HL-60/S4 treated with retinoic acid at 250 ng/mL for 4 days and 3 days (cell line): ENCODE data around the gene DMBT1.

Experiments used
- in situ Hi-C: fragments of 300-500 bp; cut with MboI; formaldehyde crosslinking; loops from 2 replicates; pipeline ENCODE4 v1.7.0; 2022; ENCODE audit warnings: low sequenced_read_pairs

Gene DMBT1

GRCh38 chr10:122665946-122666345 lies 105.4 kb downstream of the DMBT1 start:
- in situ Hi-C loops = no loop called here

GRCh38 chr10:122669045-122669444 lies 108.5 kb downstream of the DMBT1 start:
- in situ Hi-C loops = no loop called here

GRCh38 chr10:122669842-122670241 lies 109.3 kb downstream of the DMBT1 start:
- in situ Hi-C loops = no loop called here

GRCh38 chr10:122671355-122671754 lies 110.8 kb downstream of the DMBT1 start:
- in situ Hi-C loops = no loop called here

- in situ Hi-C loops = no loop called here
Measured at GRCh38 chr10:122672655-122673054, 112.1 kb downstream of the DMBT1 start.

GRCh38 chr10:122673269-122673668 lies 112.7 kb downstream of the DMBT1 start:
- in situ Hi-C loops = no loop called here

- in situ Hi-C loops = no loop called here
Measured at GRCh38 chr10:122673731-122674130, 113.2 kb downstream of the DMBT1 start.

GRCh38 chr10:122674781-122675180 lies 114.2 kb downstream of the DMBT1 start:
- in situ Hi-C loops = no loop called here

GRCh38 chr10:122675278-122675677 lies 114.7 kb downstream of the DMBT1 start:
- in situ Hi-C loops = no loop called here

GRCh38 chr10:122678266-122678665 lies 117.7 kb downstream of the DMBT1 start:
- in situ Hi-C loops = no loop called here

- in situ Hi-C loops = no loop called here
Measured at GRCh38 chr10:122682522-122682921, 122.0 kb downstream of the DMBT1 start.

- in situ Hi-C loops = no loop called here
Measured at GRCh38 chr10:122688293-122688989, 127.9 kb downstream of the DMBT1 start.

GRCh38 chr10:122689146-122689820 lies 128.7 kb downstream of the DMBT1 start:
- in situ Hi-C loops = no loop called here

GRCh38 chr10:122692744-122693143 lies 132.2 kb downstream of the DMBT1 start:
- in situ Hi-C loops = no loop called here
